ENCODE data around the gene FNIP2.

DNA sequence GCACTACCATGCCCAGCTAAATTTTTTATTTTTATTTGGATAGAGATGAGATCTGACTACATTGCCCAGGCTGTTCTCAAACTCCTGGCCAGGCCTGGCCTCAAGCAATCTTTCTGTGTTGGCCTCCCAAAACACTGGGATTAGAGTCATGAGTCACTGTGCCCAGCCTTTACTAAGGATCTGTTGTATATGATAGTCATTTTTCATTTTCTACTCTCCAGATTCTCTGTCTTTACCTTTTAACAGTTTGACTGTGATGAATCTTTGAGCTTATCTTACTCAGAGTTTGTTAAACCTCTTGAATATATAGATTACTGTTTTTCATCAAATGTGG lies 161.8 kb downstream of the FNIP2 start:
- TF ChIP-seq EZH2phosphoT487 (IDR thresholded peaks at IDR 0.05; ENCODE audit: insufficient read depth, low read depth) = no peak
- TF ChIP-seq EZH2 (IDR thresholded peaks at IDR 0.05; ENCODE audit: insufficient read depth, poor library complexity, severe bottlenecking) = no peak
